GM18868 (cell line): Measurements from ENCODE around the gene CCL1.

Source experiments
- ATAC-seq: cut with Tn5 transposase; IDR thresholded peaks from one replicate; pipeline ENCODE4 v1.9.1; 2021; ENCODE audit warnings: mild to moderate bottlenecking, moderate library complexity; ENCODE audit not compliant: unreplicated experiment

CCL1 gene

GRCh38 chr17:34384271-34384670 is 21.2 kb upstream of the CCL1 start:
- no peak for ATAC-seq

- ATAC-seq: no peak
Measured at GRCh38 chr17:34383216-34383615, 20.2 kb upstream of the CCL1 start.

- no peak for ATAC-seq
Measured at GRCh38 chr17:34382621-34383124, 19.6 kb upstream of the CCL1 start.

- ATAC-seq: no peak
Measured at GRCh38 chr17:34379868-34380267, 16.8 kb upstream of the CCL1 start.

DNA sequence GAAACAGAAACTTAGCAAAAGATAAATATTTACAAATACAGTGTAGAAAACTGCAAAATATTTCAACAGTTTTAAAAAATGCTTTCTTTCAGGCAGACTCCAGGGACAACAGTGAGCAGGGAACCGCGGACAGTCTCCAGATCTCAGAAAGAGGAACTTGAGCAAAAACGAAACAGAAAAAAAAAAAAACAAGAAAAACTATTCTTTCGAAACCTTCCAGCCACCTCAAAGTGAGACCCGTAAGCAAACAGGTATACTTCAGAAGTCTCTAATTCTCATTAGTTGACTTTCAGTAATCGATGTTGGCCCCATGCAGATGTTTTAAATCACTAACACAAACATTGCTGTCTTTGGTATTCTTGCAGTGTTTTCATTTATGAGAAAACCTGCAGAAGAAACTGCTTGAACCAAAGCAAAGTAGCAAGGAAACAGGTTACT is 15.7 kb upstream of the CCL1 start:
- peak; percentile 79 for ATAC-seq

DNA sequence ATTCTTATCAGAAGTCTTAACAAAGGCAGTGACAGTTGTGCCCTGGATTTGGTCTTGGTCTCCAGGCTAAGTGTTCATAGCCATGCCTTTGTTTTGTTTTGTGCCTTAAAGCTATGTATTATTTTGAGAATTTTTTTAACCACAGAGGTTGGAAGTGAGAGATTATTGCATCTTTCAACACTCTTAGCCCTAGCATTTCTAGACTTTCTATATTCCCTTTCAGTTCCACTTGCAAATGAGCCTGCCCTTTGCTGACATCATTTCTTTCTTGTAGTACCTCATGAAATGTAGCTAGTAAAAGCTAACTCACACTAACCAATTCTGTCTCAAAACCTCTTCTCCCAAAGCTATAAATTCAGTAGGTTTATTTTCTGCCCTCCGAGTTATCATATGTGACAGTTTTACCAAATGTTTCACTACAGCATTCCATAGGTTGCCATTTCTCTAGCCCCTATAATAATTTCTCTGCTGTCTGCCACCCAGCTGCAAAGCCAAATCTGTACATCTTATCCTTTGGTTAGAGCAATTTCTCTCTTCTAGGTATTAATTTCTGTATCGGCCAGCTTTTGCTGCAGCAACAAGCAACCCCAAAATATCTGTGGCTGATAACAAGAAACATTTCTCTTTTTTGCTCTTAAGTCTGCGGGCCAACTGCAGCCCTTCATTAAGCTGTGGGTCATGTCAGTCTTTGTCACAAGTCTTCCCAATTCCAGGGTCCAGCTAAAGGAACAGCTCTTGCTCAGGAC is 14.2 kb upstream of the CCL1 start:
- no peak for ATAC-seq

DNA sequence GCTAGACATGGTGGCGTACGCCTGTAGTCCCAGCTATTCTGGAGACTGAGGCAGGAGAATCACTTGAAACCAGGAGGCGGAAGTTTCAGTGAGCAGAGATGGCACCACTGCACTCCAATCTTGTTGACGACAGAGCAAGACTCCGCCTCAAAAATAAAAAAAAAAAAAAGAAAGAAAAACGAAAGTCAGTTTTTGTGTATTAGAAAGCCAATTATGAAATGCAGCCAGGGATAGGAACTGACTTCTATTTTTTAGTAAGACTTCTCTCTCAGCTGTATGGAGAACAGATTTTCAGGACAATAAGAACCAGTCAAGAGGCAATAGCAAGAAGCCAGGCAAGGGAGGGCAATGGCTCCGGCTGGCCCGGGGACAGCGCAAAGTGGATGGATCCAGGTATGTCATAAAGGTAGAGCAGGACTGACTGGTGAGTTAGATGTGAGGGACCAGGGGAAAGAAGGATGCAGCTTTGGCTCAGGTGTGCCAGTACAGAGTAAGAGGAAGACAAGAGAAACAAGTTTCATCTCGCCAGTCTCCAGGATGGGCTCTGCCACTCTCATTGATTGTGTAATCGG is 12.5 kb upstream of the CCL1 start:
- no peak for ATAC-seq

DNA sequence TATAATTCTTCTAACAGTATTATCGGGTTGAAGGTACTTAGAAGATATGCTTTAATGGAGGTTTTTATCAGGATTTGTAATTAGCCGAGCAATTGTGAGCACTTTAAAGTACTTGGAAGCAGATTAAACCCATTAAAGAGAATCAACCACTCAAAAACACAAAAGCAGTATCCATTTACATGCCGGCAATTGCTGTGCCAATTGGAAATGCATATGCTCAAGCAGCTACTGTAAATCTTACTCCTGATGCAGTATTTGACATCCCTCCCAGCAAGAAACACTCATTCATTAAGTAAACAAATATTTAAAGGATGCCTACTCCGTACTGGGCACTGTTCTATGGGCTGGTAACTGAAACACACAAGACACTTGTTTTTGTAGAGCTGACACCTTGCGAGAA is 11.4 kb upstream of the CCL1 start:
- ATAC-seq: no peak

DNA sequence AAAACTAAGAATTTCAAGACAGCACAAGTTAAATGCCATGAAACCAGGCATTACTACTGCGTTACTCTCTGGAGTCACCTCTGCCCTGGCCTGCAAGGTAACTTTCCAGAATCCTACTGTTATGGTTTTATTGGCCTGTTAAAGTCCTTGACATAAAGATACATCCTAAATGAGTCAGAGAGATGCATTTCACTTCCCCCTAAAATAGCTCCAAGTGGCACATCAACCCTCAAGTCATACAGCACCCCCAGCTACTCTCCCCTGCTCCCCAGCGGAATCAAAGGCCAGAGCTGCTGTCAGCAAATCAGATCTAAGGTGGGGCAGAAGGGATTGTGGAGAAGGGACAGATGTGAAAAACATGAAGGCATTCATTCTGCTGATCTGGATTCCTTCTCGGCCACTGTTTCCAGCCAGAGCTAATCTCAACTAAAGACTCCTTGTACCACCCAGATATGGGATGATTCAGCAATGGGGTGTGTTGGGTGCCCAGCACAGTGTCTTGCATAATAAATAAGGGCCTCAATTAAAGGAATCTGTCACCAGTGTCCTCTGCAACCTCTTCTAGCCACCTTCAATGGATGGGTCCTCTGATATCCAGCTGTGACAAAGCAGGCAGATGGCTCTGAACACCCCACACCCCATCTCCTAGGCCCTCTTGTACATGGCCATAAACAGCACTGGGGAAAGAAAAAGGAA is 8.5 kb upstream of the CCL1 start:
- no peak for ATAC-seq

- no peak for ATAC-seq
Measured at GRCh38 chr17:34370997-34371395, 8.0 kb upstream of the CCL1 start.

DNA sequence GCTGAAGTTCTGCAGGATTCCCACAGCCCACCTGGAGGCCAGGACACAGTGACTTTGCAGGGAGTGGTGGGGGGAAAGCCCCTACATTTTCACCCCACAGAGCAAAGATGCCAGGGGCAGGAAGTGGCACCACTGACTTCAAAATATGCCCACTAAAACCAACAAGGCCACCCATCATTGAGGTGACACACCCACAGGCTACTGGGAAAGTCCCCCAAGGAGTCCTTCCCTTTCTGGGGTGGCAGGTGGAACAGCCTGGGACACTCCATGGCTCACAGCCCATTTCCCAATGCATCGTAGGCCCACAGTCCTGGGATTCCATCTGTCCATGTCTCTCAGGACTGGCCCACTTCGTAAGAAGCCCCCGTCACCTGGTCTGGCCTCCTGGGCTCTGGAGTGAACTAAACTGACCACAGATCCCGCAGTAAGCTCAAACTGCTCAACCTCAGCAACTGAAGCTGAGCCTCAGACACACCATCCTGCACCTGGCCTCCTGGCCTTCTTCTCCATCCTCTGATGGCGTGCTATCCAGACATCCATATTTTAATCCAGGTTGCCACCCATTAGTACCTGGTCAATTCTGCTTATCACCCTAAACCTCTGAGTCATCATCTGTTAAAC is 7.5 kb upstream of the CCL1 start:
- ATAC-seq: no peak

DNA sequence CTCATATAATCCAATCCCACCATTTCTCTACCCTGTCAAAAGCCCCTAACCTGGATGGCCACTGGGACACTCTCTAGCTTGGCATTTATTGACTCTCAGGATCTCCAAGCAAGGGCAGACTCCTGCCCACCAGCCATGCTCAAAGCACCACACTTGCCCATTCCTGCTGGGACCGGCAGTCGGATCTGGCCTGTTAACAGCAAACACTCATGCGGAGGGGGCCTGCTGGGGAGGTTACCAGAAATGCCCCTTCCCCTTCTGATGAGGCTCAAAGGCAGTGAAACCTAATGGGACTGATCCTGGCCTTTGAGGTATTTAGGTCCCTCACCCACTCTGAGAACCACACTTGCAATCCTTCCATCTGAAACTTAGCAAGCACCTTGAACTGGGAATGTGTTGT is 6.5 kb upstream of the CCL1 start:
- ATAC-seq: no peak

DNA sequence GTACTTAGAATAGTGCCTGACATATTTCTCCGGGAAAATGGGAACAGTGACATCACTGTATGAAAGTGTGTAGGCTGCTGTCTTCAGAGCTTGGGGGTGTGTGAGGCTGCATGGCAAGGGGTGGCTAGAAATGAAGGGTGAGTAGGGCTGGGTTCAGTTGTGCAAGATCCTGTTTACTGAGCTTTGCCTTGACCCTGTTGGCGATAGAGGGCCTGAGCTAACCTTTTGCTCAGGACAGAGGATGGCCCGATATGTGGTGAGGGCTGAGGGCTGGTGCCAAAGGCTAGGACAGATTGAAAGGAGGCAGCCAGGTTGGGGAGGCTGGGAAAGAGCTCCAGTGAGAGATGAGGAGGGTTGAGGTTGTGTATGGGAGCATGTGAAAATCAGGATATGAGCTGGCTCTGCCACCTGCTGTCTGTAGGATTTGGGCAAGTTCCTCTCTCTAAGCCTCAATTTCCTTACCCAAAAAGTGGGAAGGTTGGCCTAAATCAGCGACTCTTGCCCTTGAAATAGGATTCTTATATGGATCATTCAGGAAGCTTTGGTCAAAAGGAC is 6.0 kb upstream of the CCL1 start:
- no peak for ATAC-seq

DNA sequence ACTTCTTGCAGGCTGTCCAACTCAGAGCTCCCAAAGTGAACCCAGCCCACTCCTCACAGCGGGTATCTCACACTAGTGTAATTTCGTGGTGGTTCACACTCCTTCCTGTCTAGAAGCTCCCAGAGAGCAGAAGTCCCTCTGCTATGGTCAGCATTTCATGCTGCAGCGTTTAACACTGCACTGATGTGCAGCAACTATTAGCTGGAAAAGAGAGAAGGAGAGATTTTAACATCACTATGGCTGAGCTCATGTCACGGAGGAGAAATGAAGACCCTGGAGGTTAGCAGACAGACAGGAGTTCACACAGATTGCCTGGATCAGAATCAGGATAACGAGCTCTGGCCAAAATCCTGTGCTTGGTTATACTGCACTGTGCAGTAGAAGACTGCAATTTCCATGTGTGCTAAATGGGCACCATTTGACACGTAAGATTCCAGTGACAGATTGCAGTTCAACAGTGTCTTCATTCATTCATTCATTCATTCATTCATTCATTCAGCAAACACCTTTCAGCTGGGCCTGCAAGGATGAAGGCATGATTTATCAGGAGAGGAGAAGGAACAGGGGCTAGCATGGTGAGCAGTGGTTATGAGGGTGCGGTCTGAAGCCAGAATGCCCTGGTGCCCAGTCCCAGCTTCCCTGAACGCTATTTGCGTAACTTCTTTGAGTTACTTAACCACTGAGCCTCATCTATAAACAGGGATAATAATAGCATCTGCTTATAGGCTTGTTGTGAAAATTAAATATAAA is 5.3 kb upstream of the CCL1 start:
- no peak for ATAC-seq

DNA sequence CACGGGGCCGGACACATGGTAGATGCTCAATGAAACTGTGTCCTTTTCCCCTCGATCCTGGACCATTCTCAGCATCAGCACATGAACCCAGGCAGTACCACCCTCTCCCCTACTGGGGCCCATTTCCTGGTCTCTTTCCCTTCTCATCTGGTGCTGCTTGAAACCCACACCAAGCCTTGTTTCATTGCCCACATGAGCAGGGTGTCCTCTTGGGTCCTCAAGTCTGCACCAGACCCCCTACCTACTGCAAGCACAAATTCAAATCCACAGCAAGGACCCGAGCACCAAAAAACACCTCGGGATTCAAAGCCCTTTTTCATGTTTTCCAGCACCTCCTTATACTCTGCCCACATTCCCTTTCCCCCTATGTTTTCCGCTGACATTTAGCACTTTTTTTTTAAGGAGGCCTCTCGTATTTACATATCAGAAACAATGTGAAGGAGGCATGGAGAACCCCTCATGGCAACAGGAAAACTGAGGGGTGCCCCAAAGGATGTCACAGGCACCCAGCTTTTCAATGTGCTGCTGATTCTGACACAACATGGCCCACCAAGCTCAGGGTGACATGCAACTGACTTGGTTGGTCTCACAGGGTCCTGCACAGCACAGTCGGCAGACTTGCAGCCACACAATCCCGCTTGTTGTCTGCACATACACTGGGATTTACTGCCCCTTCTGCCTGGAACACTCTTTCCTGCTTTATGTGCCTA is 4.6 kb upstream of the CCL1 start:
- ATAC-seq: no peak

GRCh38 chr17:34366529-34367107 is 3.6 kb upstream of the CCL1 start:
- ATAC-seq: no peak

- ATAC-seq: no peak
Measured at GRCh38 chr17:34366010-34366409, 3.0 kb upstream of the CCL1 start.

GRCh38 chr17:34365340-34365739 is 2.3 kb upstream of the CCL1 start:
- no peak for ATAC-seq

GRCh38 chr17:34364751-34365150 is 1.7 kb upstream of the CCL1 start:
- no peak for ATAC-seq
